ENCODE data around the gene TLR2.

TLR2 gene

GRCh38 chr4:153735906-153736461, 51.9 kb downstream of the TLR2 start:
- no peak for DNase-seq

GRCh38 chr4:153741541-153741940, 57.5 kb downstream of the TLR2 start:
- DNase-seq, result no peak

GRCh38 chr4:153745651-153746050, 61.6 kb downstream of the TLR2 start:
- no peak for DNase-seq

DNA sequence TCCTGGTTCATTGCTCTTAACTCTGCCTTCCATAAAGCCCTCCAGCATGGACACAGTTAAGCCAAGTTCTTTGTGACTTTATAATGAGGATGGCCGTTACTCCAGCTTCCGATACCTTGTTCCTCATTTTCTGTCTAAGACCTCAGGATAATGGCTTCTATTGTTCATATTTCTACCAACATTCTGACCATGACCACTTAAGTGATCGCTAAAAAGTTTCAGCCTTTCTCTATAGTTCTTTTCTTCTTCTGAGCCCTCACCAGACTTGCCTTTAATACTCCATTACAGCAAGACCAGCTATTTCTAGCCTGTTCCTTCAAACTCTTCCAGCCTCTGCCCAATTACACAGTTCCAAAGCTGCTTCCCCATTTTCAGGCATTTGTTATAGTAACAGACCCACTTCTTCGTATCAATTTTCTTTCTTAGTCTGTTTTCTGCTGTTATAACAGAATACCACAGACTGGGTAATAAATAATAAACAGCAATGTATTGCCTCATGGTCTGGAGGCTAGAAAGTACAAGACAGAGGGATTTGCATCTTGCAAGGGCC, 63.4 kb downstream of the TLR2 start:
- no peak for DNase-seq

DNA sequence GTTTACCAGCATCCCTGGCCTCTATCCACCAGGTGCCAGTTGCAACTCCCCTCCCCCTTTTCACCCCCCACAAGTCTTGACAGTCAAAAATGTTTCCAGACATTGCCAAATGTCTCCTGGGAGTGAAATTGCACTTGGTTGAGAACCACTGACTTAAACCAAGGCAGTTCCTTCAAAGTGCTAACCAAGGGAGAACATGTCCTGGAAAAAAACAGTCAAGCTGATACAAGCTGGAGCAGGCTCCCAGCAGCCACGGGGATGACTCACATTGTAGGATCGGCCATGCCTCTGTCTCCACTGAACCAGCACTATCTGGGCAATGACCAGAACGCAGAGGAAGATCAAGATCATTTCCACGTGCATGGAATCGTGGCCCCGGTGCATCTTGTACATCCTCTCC, 64.3 kb downstream of the TLR2 start:
- DNase-seq, result no peak

GRCh38 chr4:153750197-153750817, 66.2 kb downstream of the TLR2 start:
- DNase-seq, result no peak

GRCh38 chr4:153755186-153755585, 71.1 kb downstream of the TLR2 start:
- DNase-seq, result no peak

Measured in DMS79 (cell line).